Measurements from ENCODE around the gene TMEM201. TPM values are rescaled to one million over a fixed set of nuclear protein-coding genes. Genes with fewer than 3 reads are reported as not detected.

Gene TMEM201
- total and polyA plus RNA-seq, 2 of the 8 experiments (the other 6 are each of a cell fraction or from before 2014, with no cell fraction given): 8.2 to 27.1 TPM

DNA sequence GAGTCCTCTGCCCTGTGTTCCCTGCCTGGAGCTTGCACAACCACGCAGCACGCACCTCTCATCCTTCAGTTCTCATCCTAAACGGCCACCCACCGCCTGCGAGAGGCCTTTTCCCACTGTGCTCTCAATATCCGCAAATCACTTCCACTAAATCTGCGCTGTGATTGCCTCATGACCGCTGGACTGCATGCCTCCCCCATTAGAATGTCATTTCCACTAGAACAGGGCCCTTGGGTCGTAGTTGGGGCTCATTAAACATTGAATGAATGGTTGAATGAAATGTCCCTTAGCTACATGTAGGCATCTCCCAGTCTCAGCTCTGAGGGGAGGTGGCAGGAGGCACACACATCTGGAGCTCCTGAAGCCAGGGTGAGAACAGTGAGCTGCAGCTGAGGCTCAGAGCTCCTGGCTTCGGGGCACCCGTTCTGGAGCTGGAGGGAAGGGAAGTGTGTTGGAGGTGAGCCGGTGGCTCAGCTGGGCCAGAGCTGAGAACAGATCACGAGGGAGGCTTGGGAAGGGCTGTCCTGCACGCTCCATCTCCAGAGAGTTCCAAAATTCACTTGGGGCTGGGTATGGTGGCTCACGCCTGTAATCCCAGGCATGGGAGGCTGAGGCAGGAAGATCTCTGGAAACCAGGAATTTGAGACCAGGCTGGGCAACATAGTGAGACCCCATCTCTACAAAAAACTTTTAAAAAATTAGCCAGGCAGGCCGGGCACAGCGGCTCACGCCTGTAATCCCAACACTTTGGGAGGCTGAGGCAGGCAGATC lies 30.4 kb downstream of the TMEM201 start (continued):
- TF ChIP-seq FOSL1 (IDR thresholded peaks at IDR 0.05; ENCODE audit: insufficient read depth, low read depth, low read length) (no peak), MAFK (IDR thresholded peaks at IDR 0.05; ENCODE audit: low read depth, low read length) (no peak), KDM5A (IDR thresholded peaks at IDR 0.05; ENCODE audit: low read length) (no peak), USF2 (IDR thresholded peaks at IDR 0.05; ENCODE audit: low read length) (no peak)
